ENCODE data around the gene DAPK3. TPM values are rescaled to one million over a fixed set of nuclear protein-coding genes. Genes with fewer than 3 reads are reported as not detected.

The DAPK3 gene
- polyA plus RNA-seq, 1 donor from 2014 or later = 100 TPM

DNA sequence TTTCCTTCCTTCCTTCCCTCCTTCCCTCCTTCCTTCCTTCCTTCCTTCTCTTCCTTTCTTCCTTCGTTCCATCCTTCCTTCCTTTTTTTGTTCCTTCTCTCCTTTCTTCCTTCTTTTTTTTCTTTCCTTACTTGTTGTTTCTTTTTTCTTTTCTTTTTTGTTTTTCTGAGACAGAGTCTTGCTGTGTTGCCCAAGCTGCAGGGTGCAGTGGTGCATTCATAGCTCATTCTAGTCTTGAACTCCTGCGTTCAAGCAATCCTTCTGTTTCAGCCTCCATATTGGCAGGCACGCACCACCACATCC lies 19.9 kb upstream of the DAPK3 start (continued):
- TF ChIP-seq, protein P1, sequence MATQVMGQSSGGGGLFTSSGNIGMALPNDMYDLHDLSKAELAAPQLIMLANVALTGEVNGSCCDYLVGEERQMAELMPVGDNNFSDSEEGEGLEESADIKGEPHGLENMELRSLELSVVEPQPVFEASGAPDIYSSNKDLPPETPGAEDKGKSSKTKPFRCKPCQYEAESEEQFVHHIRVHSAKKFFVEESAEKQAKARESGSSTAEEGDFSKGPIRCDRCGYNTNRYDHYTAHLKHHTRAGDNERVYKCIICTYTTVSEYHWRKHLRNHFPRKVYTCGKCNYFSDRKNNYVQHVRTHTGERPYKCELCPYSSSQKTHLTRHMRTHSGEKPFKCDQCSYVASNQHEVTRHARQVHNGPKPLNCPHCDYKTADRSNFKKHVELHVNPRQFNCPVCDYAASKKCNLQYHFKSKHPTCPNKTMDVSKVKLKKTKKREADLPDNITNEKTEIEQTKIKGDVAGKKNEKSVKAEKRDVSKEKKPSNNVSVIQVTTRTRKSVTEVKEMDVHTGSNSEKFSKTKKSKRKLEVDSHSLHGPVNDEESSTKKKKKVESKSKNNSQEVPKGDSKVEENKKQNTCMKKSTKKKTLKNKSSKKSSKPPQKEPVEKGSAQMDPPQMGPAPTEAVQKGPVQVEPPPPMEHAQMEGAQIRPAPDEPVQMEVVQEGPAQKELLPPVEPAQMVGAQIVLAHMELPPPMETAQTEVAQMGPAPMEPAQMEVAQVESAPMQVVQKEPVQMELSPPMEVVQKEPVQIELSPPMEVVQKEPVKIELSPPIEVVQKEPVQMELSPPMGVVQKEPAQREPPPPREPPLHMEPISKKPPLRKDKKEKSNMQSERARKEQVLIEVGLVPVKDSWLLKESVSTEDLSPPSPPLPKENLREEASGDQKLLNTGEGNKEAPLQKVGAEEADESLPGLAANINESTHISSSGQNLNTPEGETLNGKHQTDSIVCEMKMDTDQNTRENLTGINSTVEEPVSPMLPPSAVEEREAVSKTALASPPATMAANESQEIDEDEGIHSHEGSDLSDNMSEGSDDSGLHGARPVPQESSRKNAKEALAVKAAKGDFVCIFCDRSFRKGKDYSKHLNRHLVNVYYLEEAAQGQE (IDR thresholded peaks at IDR 0.05; ENCODE audit: borderline replicate concordance) = no peak
- no peak for TF ChIP-seq SMC3 (conservative IDR thresholded peaks at IDR 0.05; ENCODE audit: poor library complexity)

DNA sequence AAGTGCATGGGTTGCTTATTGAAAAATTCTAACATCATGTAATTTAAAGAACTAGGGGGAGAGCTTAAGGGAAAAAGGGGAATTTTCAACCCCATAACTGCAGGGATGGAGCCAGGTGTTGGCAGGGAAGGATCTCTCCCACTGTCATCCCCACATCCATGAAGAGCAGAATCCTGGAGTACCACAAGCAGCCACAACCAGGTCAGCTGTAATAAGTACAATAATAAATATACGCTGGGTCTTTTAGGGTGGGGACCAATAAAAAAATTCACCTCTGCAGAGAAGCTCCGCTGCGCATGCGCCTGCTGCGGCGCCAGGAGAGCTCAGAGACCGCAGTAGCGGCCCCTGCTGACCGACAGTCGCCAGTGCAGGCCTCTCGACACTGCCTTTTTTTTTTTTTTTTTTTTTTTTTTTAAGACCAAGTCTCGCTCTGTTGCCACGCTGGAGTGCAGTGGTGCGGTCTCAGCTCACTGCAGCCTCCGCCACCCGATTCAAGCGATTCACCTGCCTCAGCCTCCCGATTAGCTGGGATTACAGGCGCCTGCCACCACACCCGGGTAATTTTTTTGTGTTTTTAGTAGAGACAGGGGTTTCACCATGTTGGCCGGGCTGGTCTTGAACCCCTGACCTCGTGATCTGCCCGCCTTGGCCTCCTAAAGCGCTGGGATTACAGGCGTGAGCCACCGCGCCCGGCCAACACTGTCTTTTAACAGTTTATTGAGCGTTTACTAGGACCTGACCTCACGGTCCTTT lies 16.9 kb upstream of the DAPK3 start:
- H3F3A ChIP-seq (ENCODE audit: insufficient read depth, low read length, poor library complexity, severe bottlenecking) = peaks cover 3% of the 10 kb centered on the region
- no peak overlapping the region for H2AFZ ChIP-seq (ENCODE audit: low read depth, low read length)
- TF ChIP-seq, protein P2, sequence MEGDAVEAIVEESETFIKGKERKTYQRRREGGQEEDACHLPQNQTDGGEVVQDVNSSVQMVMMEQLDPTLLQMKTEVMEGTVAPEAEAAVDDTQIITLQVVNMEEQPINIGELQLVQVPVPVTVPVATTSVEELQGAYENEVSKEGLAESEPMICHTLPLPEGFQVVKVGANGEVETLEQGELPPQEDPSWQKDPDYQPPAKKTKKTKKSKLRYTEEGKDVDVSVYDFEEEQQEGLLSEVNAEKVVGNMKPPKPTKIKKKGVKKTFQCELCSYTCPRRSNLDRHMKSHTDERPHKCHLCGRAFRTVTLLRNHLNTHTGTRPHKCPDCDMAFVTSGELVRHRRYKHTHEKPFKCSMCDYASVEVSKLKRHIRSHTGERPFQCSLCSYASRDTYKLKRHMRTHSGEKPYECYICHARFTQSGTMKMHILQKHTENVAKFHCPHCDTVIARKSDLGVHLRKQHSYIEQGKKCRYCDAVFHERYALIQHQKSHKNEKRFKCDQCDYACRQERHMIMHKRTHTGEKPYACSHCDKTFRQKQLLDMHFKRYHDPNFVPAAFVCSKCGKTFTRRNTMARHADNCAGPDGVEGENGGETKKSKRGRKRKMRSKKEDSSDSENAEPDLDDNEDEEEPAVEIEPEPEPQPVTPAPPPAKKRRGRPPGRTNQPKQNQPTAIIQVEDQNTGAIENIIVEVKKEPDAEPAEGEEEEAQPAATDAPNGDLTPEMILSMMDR (IDR thresholded peaks at IDR 0.05; ENCODE audit: poor library complexity, severe bottlenecking) = peak; percentile 91
- peak; percentile 66 for TF ChIP-seq SMC3 (conservative IDR thresholded peaks at IDR 0.05; ENCODE audit: poor library complexity)
- TF ChIP-seq MXI1 (conservative IDR thresholded peaks at IDR 0.05; ENCODE audit: poor library complexity, severe bottlenecking) = no peak
- no peak for TF ChIP-seq POLR2AphosphoS5 (IDR thresholded peaks at IDR 0.05)
- peak; percentile 56 for TF ChIP-seq RAD21 (conservative IDR thresholded peaks at IDR 0.05)
- no peak for TF ChIP-seq EP300 (conservative IDR thresholded peaks at IDR 0.05; ENCODE audit: poor library complexity, severe bottlenecking)
- TF ChIP-seq TAF1 (IDR thresholded peaks at IDR 0.05; ENCODE audit: low read depth) = peak; percentile 42
- no peak for TF ChIP-seq EZH2 (IDR thresholded peaks at IDR 0.05; ENCODE audit: borderline replicate concordance, insufficient read depth, low read length, poor library complexity, severe bottlenecking)
- TF ChIP-seq, protein P1 (IDR thresholded peaks at IDR 0.05; ENCODE audit: borderline replicate concordance) = no peak
- peak overlapping the region; percentile 39 for H3K27ac ChIP-seq (ENCODE audit: low read length)
- no peaks in the 10 kb centered on the region for H3K27me3 ChIP-seq (ENCODE audit: insufficient read depth, low read depth, low read length)
- H3K4me2 ChIP-seq (ENCODE audit: low read length) = peak overlapping the region; percentile 10
- peak overlapping the region; percentile 47 for H3K4me3 ChIP-seq (ENCODE audit: low read length)
- H3K9me3 ChIP-seq (ENCODE audit: low read length) = no peaks in the 10 kb centered on the region
- H3K79me2 ChIP-seq (replicated peaks; ENCODE audit: insufficient read depth, low read length) = peaks cover 23% of the 10 kb centered on the region
- peak overlapping the region; percentile 46 for H3K9ac ChIP-seq (ENCODE audit: low read length)
- peaks cover 24% of the 10 kb centered on the region for H4K20me1 ChIP-seq (ENCODE audit: insufficient read depth)
- H3K9me2 ChIP-seq (ENCODE audit: insufficient read depth, low read length) = no peaks in the 10 kb centered on the region
- no peaks in the 10 kb centered on the region for H3K36me3 ChIP-seq (ENCODE audit: insufficient read depth, low read length)
